Glomerular visceral epithelial cell (primary cell): ENCODE measurements around the gene KANK4.

ENCODE experiments used
- DNase-seq: peaks from one replicate; pipeline ENCODE4 v3.0.0-alpha.2; 2016; ENCODE audit errors: extremely low spot score

KANK4 gene

GRCh38 chr1:62318756-62319544, at the start of gene KANK4:
TSS of gene KANK4 (minus strand) at chr1:62319434. CDS start at chr1:62281564, 37,870 bp downstream.
- DNase-seq = no peak

DNA sequence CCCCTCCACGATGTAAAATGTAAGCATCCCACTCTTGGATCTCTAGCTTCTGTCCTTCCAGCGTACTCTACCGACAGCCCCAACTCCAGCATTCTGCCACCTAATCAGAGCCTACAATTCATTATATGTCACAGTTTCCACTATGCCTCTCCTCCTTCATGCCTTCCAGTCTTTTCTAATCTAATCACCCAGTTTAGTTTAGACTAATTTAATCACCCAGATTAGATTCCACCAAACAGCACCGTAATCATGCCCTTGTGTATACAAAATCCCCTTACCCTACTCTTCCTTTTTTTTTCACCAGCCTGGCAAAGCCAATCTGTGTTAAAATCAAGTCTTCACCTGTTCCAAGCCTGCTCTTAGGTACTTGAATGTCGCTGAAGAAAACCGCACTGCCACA, 49.8 kb upstream of the KANK4 start:
- no peak for DNase-seq

GRCh38 chr1:62367005-62367557, 47.8 kb upstream of the KANK4 start:
- no peak for DNase-seq

DNA sequence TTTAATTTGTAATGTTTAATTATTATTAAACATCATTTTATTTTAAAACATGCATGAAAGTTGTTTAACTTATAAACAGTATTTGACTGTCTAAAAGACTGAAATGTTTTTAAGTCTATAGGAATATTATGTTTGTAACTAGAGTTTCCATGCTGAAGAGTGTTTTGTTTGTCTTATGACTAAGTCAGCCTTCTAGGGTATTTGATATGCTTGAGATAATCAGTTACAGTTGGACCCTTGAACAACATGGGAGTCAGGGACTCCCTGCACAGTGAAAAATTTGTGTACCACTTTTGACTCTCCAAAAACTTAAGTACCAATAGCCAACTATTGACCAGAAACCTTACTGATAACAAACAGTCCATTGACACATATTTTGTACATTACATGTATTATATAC, 45.5 kb upstream of the KANK4 start:
- no peak for DNase-seq

GRCh38 chr1:62362926-62363325, 43.7 kb upstream of the KANK4 start:
- no peak for DNase-seq

DNA sequence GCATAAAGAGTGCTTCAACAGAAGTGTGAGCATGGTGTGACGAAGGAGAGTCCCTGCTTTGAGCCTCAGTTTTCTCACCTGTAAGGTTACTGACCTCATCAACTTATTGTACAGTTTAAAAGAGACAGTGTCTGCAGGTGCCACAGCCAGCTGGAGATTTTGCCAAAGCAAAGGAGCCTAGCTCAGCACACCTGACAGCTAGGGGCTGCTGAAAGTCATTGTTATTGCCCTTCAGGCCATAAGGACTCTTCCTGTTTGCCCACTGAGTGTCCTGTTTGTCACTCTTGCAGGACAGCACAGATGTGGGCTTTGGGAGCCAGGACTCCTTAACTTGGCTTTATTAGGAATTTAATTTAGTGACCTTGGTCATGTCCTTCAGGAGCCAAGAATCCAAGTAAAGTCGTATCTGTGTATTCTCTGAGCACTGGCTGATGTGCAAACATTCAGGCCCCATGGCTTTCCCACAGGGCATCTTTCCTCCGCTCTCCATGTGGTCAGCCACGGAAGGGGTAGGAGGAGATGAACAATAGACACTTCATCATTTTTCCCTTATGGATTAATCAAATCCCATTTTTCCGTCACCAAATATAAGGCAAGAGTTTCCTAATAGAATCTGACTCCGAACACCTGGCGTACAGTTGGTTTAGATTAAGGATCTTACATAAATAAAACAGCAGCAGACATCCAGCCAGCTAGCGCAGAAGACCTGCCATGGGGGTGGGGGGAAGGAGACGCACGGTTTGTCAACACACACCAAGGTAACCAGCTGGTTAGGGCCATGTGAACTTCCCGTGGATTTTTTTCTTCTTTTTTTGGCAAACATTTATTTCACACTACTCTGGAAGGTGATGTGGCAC, 43.1 kb upstream of the KANK4 start:
- no peak for DNase-seq

GRCh38 chr1:62361431-62361830, 42.2 kb upstream of the KANK4 start:
- no peak for DNase-seq

GRCh38 chr1:62358665-62359373, 39.6 kb upstream of the KANK4 start:
- no peak for DNase-seq

GRCh38 chr1:62357916-62358315, 38.7 kb upstream of the KANK4 start:
- DNase-seq = no peak

DNA sequence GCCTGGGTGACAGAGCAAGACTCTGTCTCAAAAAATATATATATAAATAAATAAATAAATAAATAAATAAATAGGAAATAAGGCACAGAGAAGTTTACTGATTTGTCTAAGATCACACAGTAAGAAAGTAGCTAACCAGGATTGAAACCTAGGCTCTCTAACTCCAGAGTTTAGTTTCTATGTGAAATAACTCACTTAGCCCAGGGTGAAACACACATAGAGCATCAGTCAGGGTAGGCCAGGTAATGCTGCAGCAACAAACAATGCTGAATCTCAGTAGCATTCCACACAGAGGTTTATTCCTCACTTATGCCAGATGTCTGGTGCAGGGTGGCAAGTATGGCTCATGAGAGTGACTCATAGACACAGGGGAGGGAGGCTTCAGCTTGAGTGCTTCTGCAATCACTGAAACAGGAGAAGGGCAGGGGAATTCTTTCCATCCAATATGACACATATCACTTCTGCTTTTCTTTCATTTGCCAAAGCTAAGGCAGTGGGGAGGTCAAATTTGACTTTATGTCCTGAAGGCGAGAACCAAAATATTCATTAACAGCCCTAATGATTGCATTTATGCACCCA, 37.1 kb upstream of the KANK4 start:
- peak; percentile 66 for DNase-seq

GRCh38 chr1:62355095-62355494, 35.9 kb upstream of the KANK4 start:
- no peak for DNase-seq

DNA sequence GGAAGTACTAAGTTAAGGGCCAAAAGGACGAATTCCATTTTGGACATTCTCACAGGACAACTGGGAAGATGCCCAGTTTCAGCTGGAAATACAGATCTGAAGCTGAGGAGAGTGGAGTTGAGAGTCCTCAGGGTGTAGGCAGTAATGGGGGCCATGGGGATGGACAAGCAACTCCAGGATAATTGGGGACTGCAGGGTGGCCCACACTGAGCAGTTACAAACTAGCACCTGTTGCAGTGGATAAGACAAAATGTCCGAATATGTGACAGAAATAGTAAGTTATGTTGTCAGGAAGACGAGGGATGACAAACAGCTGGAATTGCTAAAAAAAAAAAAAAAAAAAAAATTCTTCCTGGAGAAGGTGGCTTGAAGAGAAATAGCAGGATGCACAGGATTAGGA, 34.6 kb upstream of the KANK4 start:
- DNase-seq = no peak

GRCh38 chr1:62352387-62352786, 33.2 kb upstream of the KANK4 start:
- no peak for DNase-seq

- DNase-seq = no peak
Observed at GRCh38 chr1:62349470-62350233, 30.4 kb upstream of the KANK4 start.

DNA sequence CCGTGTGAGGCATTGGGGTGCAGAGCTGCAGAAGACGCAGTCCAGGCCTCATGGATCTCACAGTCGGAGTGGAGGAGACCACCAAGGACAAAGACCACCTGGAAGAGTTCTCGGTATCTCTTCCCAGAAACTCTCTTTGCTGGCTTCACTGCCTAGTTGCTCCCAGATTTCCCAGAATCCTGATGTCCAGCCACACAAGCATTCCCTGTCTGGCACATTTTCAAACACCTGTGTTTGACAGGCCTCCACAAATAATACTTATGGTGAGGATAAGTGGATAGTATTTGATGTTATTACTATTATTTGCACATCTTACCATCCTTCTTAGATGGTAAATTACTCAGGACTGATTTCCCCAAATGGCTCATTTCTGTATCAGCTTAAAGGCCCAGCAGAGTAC, 27.7 kb upstream of the KANK4 start:
- DNase-seq = no peak

DNA sequence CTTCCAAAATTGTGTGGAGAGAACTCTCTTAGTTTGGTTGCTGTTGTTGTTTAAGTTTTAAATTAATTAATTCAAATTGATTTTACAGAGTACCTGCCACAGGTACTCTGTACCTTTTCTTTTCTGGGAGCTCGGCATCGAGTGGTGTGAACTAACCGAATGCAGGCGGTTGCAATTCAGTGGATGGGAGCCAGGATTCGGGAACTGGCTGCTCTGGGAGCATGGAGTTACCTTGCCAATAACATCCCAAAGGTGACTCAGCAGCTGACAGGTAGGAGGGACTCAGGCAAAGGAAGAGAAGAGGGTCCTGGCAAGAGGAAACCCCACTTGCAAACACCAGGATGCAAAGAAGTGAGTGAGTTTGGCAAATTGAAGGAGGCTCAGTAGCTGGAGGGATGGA, 24.7 kb upstream of the KANK4 start:
- no peak for DNase-seq

DNA sequence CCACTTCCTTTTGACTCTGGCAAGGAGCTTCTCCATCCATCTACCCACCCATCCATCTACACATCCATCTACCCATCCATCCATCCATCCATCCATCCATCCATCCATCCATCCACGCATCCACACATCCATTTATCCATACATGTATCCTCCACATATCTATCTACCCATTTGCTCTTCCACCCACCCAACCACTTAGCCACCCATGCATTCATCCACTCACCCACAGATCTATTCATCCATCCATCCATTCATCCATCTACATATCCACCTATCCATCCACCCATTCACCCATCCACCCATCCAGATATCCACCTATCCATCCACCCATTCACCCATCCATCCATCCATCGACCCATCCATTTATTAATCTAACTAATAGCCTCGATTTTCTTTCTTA, 23.0 kb upstream of the KANK4 start:
- DNase-seq = no peak

- DNase-seq = no peak
Observed at GRCh38 chr1:62341615-62342014, 22.4 kb upstream of the KANK4 start.

GRCh38 chr1:62341089-62341488, 21.9 kb upstream of the KANK4 start:
- DNase-seq = no peak

- DNase-seq = no peak
Observed at GRCh38 chr1:62337706-62338631, 18.7 kb upstream of the KANK4 start.
